Pancreas (tissue), 10 donors: ENCODE results near the gene OR6S1. TPM values are rescaled to one million over a fixed set of nuclear protein-coding genes. Genes with fewer than 3 reads are reported as not detected.

Experiments used
- ATAC-seq, 4 donors: fragments of 200-7000 bp; cut with Tn5 transposase; one replicate each; pipeline versions ENCODE4 v1.8.0 to v1.9.1; 2020; ENCODE audit warnings: mild to moderate bottlenecking in 4 of 4, moderate library complexity in 4 of 4
- DNase-seq, 6 donors: peaks; one replicate each; pipeline ENCODE4 v3.0.0-alpha.2; 2020
- FAIRE-seq: peaks from 2 replicates; lab custom pipeline; 2012; peaks lifted over from hg19 to GRCh38; lab: Jason Lieb, UNC
- H3K27ac ChIP-seq, 4 donors: fragments of 200-600 bp; sonication (generic); 1 replicate in 3 of 4; 2 replicates in 1 of 4; pipeline versions ENCODE4 v1.5.0 to v1.8.0; 2020
- H3K27me3 ChIP-seq, 4 donors: fragments of 200-600 bp; one replicate each; pipeline ENCODE4 v1.8.0; 2021
- H3K36me3 ChIP-seq, 3 donors: fragments of 200-600 bp; sonication (generic) in 1 of 3; one replicate each; pipeline versions ENCODE4 v1.5.0 to v1.8.0; 2020 to 2021
- H3K4me1 ChIP-seq, 3 donors: fragments of 200-600 bp; one replicate each; pipeline ENCODE4 v1.8.0; 2021
- H3K4me3 ChIP-seq, 4 donors: fragments of 200-600 bp; sonication (generic) in 2 of 4; one replicate each; pipeline versions ENCODE4 v1.5.0 to v1.8.0; 2020 to 2021
- H3K9me3 ChIP-seq, 4 donors: fragments of 200-600 bp; one replicate each; pipeline ENCODE4 v1.8.0; 2021
- CTCF ChIP-seq, 4 donors: fragments of 200-600 bp; sonication (generic) in 3 of 4; IDR thresholded peaks; one replicate each; pipeline versions ENCODE4 v1.5.0 to v1.8.0; 2021; ENCODE audit warnings: antibody characterized with exemption in 4 of 4
- WGBS, 2 donors: extraction: QIAGEN DNeasy Blood & Tissue Kit; methylation state at CpG; one replicate each; pipeline ENCODE4 v1.1.7; 2013; 5-methylcytosine and 5-hydroxymethylcytosine counted together
- intact Hi-C, 3 donors: fragments of 100-400 bp; cut with DNase I; formaldehyde crosslinking; loops; one replicate each; pipeline versions ENCODE4 v1.11.1 to v1.14.2; 2022
- polyA plus RNA-seq, 2 donors: library from polyadenylated mRNA; stranded (reverse); fragments of 200-250 nt; gene quantifications; one replicate each; pipeline ENCODE4 v1.2.3, GENCODE V29; 2013
- total RNA-seq, 6 donors: library from RNA; stranded (reverse); fragmentation: NEBNext Ultra II Directional in 4 of 6; extraction: Animal tissue kit (Norgen Biotek cat#: 25700) in 4 of 6; gene quantifications; one replicate each; pipeline versions ENCODE4 v1.2.1 to v1.2.4, GENCODE V29; 2021 to 2023
- donor health status: healthy with polysubstance abuse.
- donor health status: DM: no; HTN: no; CAD: no; lungs with moderate emphysema.
- donor health status: DM: no; HTN: no; CAD: no.
- donor health status: control.
- donor health status: control.
- donor health status: Bipolar disorder and iron deficiency.
- donor health status: DM: yes; HTN: yes; CAD: no.
- donor health status: DM: no; HTN: no; CAD: no.
- donor health status: DM: no; HTN: no; CAD: no.
- donor health status: DM: yes; HTN: yes; CAD: no.

Gene OR6S1
- total and polyA plus RNA-seq, 8 donors: not detected

- FAIRE-seq (no peak), ATAC-seq (peak; percentile 2 to 17 (median 8)), DNase-seq (peak in 3 of 6 donors; percentile 28 to 68 (median 63))
- intact Hi-C loops: loop anchor here in 1 of 3 donors (10.0 kb wide), 1 partner anchor 72 kb away; no protein-coding TSS in a partner anchor
- H3K27me3 ChIP-seq: no peaks in the 10 kb centered on the region
- peak overlapping the region in 3 of 4 donors; percentile 9 to 65 (median 58) for H3K4me3 ChIP-seq
- H3K4me1 ChIP-seq: peaks cover 12 to 44% (median 31%) of the 10 kb centered on the region in 3 donors
- no peak for TF ChIP-seq CTCF (IDR thresholded peaks at IDR 0.05)
- WGBS, 2 donors: 14 to 17% methylated on average over 7 of the region's 7 CpGs
- peak overlapping the region; percentile 96 to 99 (median 99) for H3K27ac ChIP-seq
- no peaks in the 10 kb centered on the region for H3K36me3 ChIP-seq
- H3K9me3 ChIP-seq: no peaks in the 10 kb centered on the region
These were observed 45.1 kb upstream of the OR6S1 start for GRCh38 chr14:20686386-20687143.

- intact Hi-C loops: loop anchor here in 1 of 3 donors (10.0 kb wide), 1 partner anchor 70 kb away; no protein-coding TSS in a partner anchor
- ATAC-seq (peak in 2 of 4 donors; percentile 1), DNase-seq (peak in 5 of 6 donors; percentile 47 to 62 (median 58)), FAIRE-seq (no peak)
- no peaks in the 10 kb centered on the region for H3K27me3 ChIP-seq
- no peaks in the 10 kb centered on the region for H3K36me3 ChIP-seq
- peak overlapping the region; percentile 19 to 65 (median 56) for H3K4me3 ChIP-seq
- no peaks in the 10 kb centered on the region for H3K9me3 ChIP-seq
- H3K27ac ChIP-seq: peak overlapping the region; percentile 96 to 99 (median 99)
- TF ChIP-seq CTCF (IDR thresholded peaks at IDR 0.05): no peak
- peaks cover 22 to 45% (median 27%) of the 10 kb centered on the region in 3 donors for H3K4me1 ChIP-seq
- 7 to 9% methylated on average over 22 of the region's 22 CpGs for WGBS, 2 donors
These were observed 43.4 kb upstream of the OR6S1 start for GRCh38 chr14:20684662-20685456.

DNA sequence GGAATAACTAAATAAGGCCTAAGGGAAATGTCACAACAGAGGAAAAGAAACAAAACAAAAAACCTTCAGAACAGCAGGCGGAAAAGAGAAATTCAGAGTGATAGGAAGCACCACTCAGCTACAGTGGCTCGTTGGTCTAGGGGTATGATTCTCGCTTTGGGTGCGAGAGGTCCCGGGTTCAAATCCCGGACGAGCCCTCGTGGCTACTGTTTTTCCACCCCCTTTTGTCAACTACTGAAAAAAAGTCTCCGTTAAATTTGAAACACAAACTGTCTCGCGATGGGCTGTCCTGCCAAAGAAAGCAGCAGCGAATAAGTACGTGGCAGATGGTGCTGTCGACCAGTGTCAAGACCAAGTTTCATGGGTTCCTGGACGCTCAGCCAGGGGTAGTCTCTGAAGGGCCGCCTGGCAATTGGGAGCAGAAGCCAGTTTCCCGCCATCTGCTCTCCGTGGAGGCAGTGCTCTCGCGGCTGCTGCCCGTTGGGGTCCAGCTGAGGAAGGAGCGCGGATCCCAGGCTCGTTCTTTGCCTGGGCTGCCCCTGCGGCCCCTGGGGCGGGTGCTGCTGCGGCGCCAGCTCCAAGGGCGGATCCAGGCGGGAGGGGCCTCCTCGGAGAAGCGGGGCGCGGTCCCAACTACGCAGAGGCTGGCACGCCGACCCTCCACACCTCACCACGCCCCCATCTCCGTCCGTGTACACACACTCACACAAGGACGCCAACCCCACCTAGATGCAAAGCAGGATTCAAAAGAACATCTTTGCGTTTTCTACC is 42.6 kb upstream of the OR6S1 start, which contains the start of gene RNASE4:
Gene RNASE4 (plus strand): TSS at position 670 of the 771 bp plus-strand sequence. CDS start 14,812 bp downstream, outside the sequence.
- no peak for TF ChIP-seq CTCF (IDR thresholded peaks at IDR 0.05)
- WGBS, 2 donors: 0 to 1% methylated on average over 42 of the region's 42 CpGs
- intact Hi-C loops: loop anchor here in 1 of 3 donors (10.0 kb wide), 1 partner anchor 69 kb away; no protein-coding TSS in a partner anchor
- ATAC-seq: peak; percentile 37 to 52 (median 48)
- H3K27ac ChIP-seq: peak within 1 kb of the TSS; percentile 96 to 99 (median 99)
- peaks cover 20 to 44% (median 27%) of the 10 kb centered on the region in 3 donors for H3K4me1 ChIP-seq
- no peaks in the 10 kb centered on the region for H3K9me3 ChIP-seq
- DNase-seq: peak; percentile 80 to 91 (median 84)
- FAIRE-seq: no peak
- H3K36me3 ChIP-seq: no peaks in the 10 kb centered on the region
- peak within 1 kb of the TSS; percentile 20 to 65 (median 56) for H3K4me3 ChIP-seq
- no peaks in the 10 kb centered on the region for H3K27me3 ChIP-seq

DNA sequence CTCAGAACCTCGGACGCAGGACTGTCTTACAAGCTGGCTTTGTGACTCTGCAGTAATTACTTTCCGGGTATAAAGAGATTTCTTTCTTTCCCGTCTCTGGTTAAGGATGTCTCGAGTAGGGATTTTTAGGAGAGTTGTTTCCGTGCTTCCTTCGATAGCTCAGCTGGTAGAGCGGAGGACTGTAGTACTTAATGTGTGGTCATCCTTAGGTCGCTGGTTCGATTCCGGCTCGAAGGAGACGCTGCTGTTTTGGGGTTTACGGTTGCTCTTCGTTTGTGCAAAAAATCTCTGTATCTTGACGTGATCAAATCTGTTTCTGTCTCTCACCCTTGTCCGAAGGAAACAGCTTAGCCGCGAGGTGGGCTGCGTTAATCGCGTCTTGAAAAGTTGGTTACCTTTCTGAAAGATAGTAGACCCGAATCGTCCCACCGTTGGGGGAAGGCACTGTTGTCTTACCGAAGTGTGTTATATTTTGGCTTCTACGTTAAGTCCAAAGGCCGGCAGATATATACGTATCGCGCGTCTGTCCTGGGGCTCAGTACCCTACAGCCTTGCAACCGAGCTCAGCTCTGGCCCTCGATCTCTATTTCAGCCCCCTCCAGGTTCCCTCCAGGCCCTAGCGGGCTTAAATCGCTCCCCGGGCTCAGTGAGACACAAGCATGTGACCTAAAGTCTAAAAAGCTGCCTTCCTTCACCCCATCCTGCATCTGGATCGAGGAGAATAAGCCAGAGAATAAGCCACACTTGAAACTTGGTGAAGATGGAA is 41.8 kb upstream of the OR6S1 start:
- Histone ChIP-seq H3K4me1 (peaks cover 12 to 36% (median 20%) of the 10 kb centered on the region in 3 donors), H3K36me3 (no peaks in the 10 kb centered on the region), H3K4me3 (peak overlapping the region; percentile 54 to 65 (median 56)), H3K27ac (peak overlapping the region; percentile 96 to 99 (median 99)), H3K9me3 (no peaks in the 10 kb centered on the region), H3K27me3 (no peaks in the 10 kb centered on the region)
- intact Hi-C loops: loop anchor here in 1 of 3 donors (10.0 kb wide), 1 partner anchor 69 kb away; no protein-coding TSS in a partner anchor
- peak; percentile 41 to 59 (median 52) for ATAC-seq
- no peak for FAIRE-seq
- no peak for TF ChIP-seq CTCF (IDR thresholded peaks at IDR 0.05)
- peak; percentile 66 to 86 (median 76) for DNase-seq
- 0% methylated on average over 38 of the region's 38 CpGs for WGBS, 2 donors
